DMS53 treated with DMSO at 0.1 percent for 48 hours (cell line): Measurements from ENCODE around the gene TMPRSS4.

ENCODE experiments used
- DNase-seq: peaks from one replicate; lab custom pipeline; 2025; ENCODE audit not compliant: unreplicated experiment; lab: John Stamatoyannopoulos, UW

TMPRSS4 gene

GRCh38 chr11:118102721-118103261 is 25.9 kb downstream of the TMPRSS4 start:
- DNase-seq = no peak

GRCh38 chr11:118104491-118104890 is 27.6 kb downstream of the TMPRSS4 start:
- DNase-seq = no peak

GRCh38 chr11:118105657-118106305 is 28.9 kb downstream of the TMPRSS4 start:
- DNase-seq = no peak

GRCh38 chr11:118106789-118107335 is 30.0 kb downstream of the TMPRSS4 start:
- DNase-seq = no peak

- no peak for DNase-seq
Observed at GRCh38 chr11:118108513-118108912, 31.6 kb downstream of the TMPRSS4 start.

- no peak for DNase-seq
Observed at GRCh38 chr11:118109231-118109630, 32.4 kb downstream of the TMPRSS4 start.

GRCh38 chr11:118111019-118111743 is 34.3 kb downstream of the TMPRSS4 start:
- DNase-seq = no peak

- no peak for DNase-seq
Observed at GRCh38 chr11:118111744-118112035, 34.8 kb downstream of the TMPRSS4 start.

GRCh38 chr11:118112711-118113430 is 36.0 kb downstream of the TMPRSS4 start:
- no peak for DNase-seq

- no peak for DNase-seq
Observed at GRCh38 chr11:118114266-118114665, 37.4 kb downstream of the TMPRSS4 start.

- DNase-seq = no peak
Observed at GRCh38 chr11:118115048-118115447, 38.2 kb downstream of the TMPRSS4 start.

- no peak for DNase-seq
Observed at GRCh38 chr11:118117790-118118601, 41.1 kb downstream of the TMPRSS4 start.

- DNase-seq = no peak
Observed at GRCh38 chr11:118120793-118121192, 43.9 kb downstream of the TMPRSS4 start.

- no peak for DNase-seq
Observed at GRCh38 chr11:118124929-118125535, 48.2 kb downstream of the TMPRSS4 start.

- DNase-seq = no peak
Observed at GRCh38 chr11:118126082-118126838, 49.4 kb downstream of the TMPRSS4 start.

GRCh38 chr11:118128310-118128709 is 51.4 kb downstream of the TMPRSS4 start:
- DNase-seq = no peak

GRCh38 chr11:118128721-118129470 is 52.0 kb downstream of the TMPRSS4 start:
- DNase-seq = no peak

- no peak for DNase-seq
Observed at GRCh38 chr11:118129471-118130172, 52.7 kb downstream of the TMPRSS4 start.
